ENCODE data around the gene CCDC194.

The CCDC194 gene

GRCh38 chr19:17389957-17390664 is 3.9 kb downstream of the CCDC194 start:
- peak overlapping the region in 1 of 3 experiments; percentile 63 for H3K27ac Mint-ChIP-seq
- H3K4me3 Mint-ChIP-seq: peak overlapping the region; percentile 88 to 94 (median 93)
- no peaks in the 10 kb centered on the region for H3K36me3 Mint-ChIP-seq (ENCODE audit: low read depth)
- TF ChIP-seq, protein P1, sequence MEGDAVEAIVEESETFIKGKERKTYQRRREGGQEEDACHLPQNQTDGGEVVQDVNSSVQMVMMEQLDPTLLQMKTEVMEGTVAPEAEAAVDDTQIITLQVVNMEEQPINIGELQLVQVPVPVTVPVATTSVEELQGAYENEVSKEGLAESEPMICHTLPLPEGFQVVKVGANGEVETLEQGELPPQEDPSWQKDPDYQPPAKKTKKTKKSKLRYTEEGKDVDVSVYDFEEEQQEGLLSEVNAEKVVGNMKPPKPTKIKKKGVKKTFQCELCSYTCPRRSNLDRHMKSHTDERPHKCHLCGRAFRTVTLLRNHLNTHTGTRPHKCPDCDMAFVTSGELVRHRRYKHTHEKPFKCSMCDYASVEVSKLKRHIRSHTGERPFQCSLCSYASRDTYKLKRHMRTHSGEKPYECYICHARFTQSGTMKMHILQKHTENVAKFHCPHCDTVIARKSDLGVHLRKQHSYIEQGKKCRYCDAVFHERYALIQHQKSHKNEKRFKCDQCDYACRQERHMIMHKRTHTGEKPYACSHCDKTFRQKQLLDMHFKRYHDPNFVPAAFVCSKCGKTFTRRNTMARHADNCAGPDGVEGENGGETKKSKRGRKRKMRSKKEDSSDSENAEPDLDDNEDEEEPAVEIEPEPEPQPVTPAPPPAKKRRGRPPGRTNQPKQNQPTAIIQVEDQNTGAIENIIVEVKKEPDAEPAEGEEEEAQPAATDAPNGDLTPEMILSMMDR (IDR thresholded peaks at IDR 0.05; ENCODE audit: unreplicated experiment in 3 of 3): peak in 1 of 3 experiments; percentile 30
- peaks cover 6% of the 10 kb centered on the region for H3K9me3 Mint-ChIP-seq
- no peaks in the 10 kb centered on the region for H3K4me1 Mint-ChIP-seq
- peaks cover under 1% of the 10 kb centered on the region for H3K27me3 Mint-ChIP-seq (ENCODE audit: low read depth)

DNA sequence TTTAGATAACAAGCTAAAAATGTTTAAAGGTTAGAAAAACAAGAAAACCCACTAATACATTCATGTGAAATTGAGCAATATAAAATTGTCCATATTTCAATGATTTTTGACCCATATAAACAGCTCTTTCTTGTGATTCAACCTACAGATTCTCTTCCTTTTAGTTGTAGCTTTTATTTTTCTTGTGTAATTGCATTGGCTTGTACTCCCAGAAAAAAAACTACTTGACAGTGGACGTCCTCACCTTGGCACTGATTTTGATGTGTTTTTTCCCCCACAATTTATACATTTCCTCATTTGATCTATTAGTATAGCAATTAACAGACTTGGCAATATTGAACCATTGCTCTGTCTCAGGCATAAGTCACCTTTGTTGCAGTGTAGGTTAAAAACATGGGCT is 4.7 kb downstream of the CCDC194 start:
- H3K27ac Mint-ChIP-seq: no peak overlapping the region
- no peaks in the 10 kb centered on the region for H3K36me3 Mint-ChIP-seq (ENCODE audit: low read depth)
- no peaks in the 10 kb centered on the region for H3K4me1 Mint-ChIP-seq
- TF ChIP-seq, protein P1 (IDR thresholded peaks at IDR 0.05; ENCODE audit: unreplicated experiment in 3 of 3): no peak
- peaks cover 6% of the 10 kb centered on the region for H3K9me3 Mint-ChIP-seq
- H3K4me3 Mint-ChIP-seq: peak overlapping the region in 2 of 3 experiments; percentile 32
- peaks cover 3% of the 10 kb centered on the region for H3K27me3 Mint-ChIP-seq (ENCODE audit: low read depth)

DNA sequence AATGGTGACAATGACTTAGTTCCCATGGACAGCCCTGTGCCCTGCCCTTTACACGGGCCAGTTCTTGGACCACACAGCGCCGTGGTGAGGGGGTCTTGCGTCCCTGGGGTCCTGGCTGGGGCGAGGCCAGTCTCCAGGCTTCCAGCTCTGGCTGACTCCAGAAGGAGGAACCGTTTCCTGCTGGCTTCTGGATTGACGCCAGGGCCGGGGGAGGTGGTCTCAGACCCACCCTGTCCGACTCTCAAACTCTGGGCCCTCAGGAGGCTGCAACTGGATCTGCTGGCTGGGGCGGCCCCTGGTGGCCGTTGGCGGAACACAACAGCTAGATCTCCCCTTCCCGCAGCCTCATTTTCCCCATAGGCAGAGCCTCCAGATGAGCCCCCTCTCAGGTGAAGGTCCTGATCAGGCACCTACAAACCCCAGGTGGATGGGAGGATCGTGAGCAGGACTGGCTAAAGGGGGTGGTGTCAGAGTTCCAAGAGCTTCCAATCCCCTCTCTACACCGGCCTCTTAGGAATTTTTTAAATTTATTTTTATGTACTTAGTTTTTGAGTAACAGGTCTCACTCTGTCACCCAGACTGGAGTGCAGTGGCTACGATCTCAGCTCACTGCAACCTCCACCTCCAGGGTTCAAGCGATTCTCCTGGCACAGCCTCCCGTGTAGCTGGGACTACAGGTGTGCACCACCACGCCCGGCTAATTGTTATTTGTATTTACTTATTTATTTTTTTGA is 8.0 kb downstream of the CCDC194 start:
- no peaks in the 10 kb centered on the region for H3K36me3 Mint-ChIP-seq (ENCODE audit: low read depth)
- TF ChIP-seq, protein P1 (IDR thresholded peaks at IDR 0.05; ENCODE audit: unreplicated experiment in 3 of 3): peak; percentile 76 to 81 (median 79)
- H3K27me3 Mint-ChIP-seq (ENCODE audit: low read depth): peaks cover 3% of the 10 kb centered on the region
- H3K4me1 Mint-ChIP-seq: peaks cover 4% of the 10 kb centered on the region
- H3K27ac Mint-ChIP-seq: peak overlapping the region in 1 of 3 experiments; percentile 39
- H3K9me3 Mint-ChIP-seq: peaks cover 6% of the 10 kb centered on the region
- no peak overlapping the region for H3K4me3 Mint-ChIP-seq

DNA sequence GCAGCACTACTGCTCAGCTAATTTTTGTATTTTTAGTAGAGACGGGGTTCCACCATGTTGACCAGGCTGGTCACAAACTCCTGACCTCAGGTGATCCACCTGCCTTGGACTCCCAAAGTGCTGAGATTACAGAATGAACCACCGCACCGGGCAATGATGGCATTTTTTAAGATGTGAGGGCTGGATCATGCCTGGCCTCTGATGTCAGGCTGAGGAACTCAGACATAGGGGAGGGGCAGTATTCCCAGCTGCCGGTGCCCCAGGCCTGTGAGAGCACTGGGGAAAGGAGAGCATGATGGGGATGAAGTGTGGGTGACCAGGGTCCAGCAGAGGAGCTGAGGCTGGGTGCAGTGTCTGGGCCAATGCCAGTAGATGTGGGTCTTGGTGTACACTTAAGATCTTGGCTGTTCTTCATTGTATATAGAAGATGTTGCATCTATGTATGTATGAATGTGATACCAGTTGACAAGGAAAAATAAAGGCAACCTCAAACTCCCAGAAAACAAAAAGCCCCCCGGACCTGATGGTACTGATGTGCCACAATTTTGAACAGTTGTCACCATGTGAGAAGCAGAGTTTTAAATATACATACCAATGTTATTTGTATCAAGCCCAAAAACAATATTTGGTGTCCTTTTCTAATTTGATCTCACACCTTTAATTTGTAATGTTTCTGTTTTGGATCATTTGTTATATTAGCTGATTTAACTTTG is 13.4 kb downstream of the CCDC194 start:
- H3K36me3 Mint-ChIP-seq (ENCODE audit: low read depth): no peaks in the 10 kb centered on the region
- TF ChIP-seq, protein P1 (IDR thresholded peaks at IDR 0.05; ENCODE audit: unreplicated experiment in 3 of 3): no peak
- H3K27ac Mint-ChIP-seq: peak overlapping the region in 2 of 3 experiments; percentile 30 to 48
- H3K4me3 Mint-ChIP-seq: no peak overlapping the region
- peaks cover 14% of the 10 kb centered on the region for H3K4me1 Mint-ChIP-seq
- H3K9me3 Mint-ChIP-seq: peaks cover 7% of the 10 kb centered on the region
- H3K27me3 Mint-ChIP-seq (ENCODE audit: low read depth): peaks cover 10% of the 10 kb centered on the region

DNA sequence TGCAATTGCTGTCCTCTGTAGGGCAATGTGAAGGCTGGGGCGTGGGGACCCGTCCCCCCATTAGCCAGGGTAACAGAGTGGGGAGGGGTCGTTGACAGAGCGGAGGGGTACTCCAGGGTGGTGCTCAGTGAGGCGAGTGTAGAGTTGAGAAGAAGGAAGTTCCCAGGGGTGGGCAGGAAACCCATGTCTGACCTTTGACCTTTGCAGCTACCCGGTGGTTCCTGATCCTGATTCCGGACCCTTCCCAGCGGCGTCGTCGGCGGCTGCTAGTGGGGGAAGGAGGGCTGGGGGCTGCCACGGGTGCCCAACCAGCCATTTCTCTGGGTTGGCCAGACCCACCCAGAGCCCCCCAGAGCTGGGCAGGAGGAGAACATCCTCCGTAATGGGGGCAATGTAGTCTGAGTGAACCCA is 14.8 kb downstream of the CCDC194 start:
- Mint-ChIP-seq H3K9me3 (peaks cover 7% of the 10 kb centered on the region), H3K4me3 (peak overlapping the region in 1 of 3 experiments; percentile 31), H3K4me1 (peaks cover 14% of the 10 kb centered on the region), H3K36me3 (ENCODE audit: low read depth) (no peaks in the 10 kb centered on the region), H3K27me3 (ENCODE audit: low read depth) (peaks cover 7% of the 10 kb centered on the region), H3K27ac (peak overlapping the region; percentile 13 to 83 (median 55))
- TF ChIP-seq, protein P1 (IDR thresholded peaks at IDR 0.05; ENCODE audit: unreplicated experiment in 3 of 3): no peak

Data from nephron (organoid).